H1 (cell line): ENCODE results near the gene CFD. TPM values are rescaled to one million over a fixed set of nuclear protein-coding genes. Genes with fewer than 3 reads are reported as not detected.
A peak's percentile ranks its signal among the peaks of the same experiment; 100 is the strongest.

Experiments
- CTCF ChIA-PET: fragments of 300-600 bp; sonication (Branson Sonifier 250); formaldehyde crosslinking; loops from one replicate; lab custom pipeline; 2021; ENCODE audit not compliant: partially characterized antibody; lab: Charles Lee
- POLR2A ChIA-PET: fragments of 300-600 bp; sonication (Branson Sonifier 250); formaldehyde crosslinking; loops from one replicate; lab custom pipeline; 2021; ENCODE audit warnings: inconsistent platforms; ENCODE audit not compliant: partially characterized antibody; lab: Charles Lee
- DNase-seq, 2 experiments: peaks; one replicate each; pipeline versions ENCODE4 v3.0.0 to v3.0.0-alpha.2; 2010 to 2022; ENCODE audit warnings: low spot score in 2 of 2, low read depth in 1 of 2, mixed read lengths in 1 of 2
- FAIRE-seq: peaks from 2 replicates; lab custom pipeline; 2011; peaks lifted over from hg19 to GRCh38; lab: Jason Lieb, UNC
- H2AFZ ChIP-seq: 2 replicates; pipeline ENCODE4 v1.8.1; 2012; ENCODE audit warnings: low read length, inconsistent platforms
- H2AK5ac ChIP-seq: 2 replicates; pipeline ENCODE4 v1.6.1; 2013; ENCODE audit warnings: low read depth, low read length
- H2BK120ac ChIP-seq: replicated peaks from 2 replicates; pipeline ENCODE3; 2013; ENCODE audit warnings: low read depth, low read length, inconsistent platforms
- H2BK12ac ChIP-seq: 2 replicates; pipeline ENCODE4 v1.6.1; 2013; ENCODE audit warnings: low read depth, low read length
- H2BK15ac ChIP-seq: 2 replicates; pipeline ENCODE4 v1.6.1; 2013; ENCODE audit warnings: low read length
- H2BK20ac ChIP-seq: 2 replicates; pipeline ENCODE4 v1.6.1; 2013; ENCODE audit warnings: low read length
- H2BK5ac ChIP-seq: 2 replicates; pipeline ENCODE4 v1.6.1; 2013; ENCODE audit warnings: low read depth, low read length
- H3K14ac ChIP-seq: 2 replicates; pipeline ENCODE4 v1.6.1; 2013; ENCODE audit warnings: inconsistent platforms; ENCODE audit not compliant: insufficient read length
- H3K18ac ChIP-seq: 2 replicates; pipeline ENCODE4 v1.6.1; 2013; ENCODE audit warnings: low read length; ENCODE audit errors: extremely low read depth
- H3K23ac ChIP-seq: 2 replicates; pipeline ENCODE4 v1.6.1; 2013; ENCODE audit warnings: inconsistent platforms; ENCODE audit not compliant: insufficient read length
- H3K23me2 ChIP-seq: 2 replicates; pipeline ENCODE4 v1.6.1; 2013; ENCODE audit warnings: low read depth, low read length
- H3K27ac ChIP-seq: 2 replicates; pipeline ENCODE4 v1.6.1; 2011; ENCODE audit warnings: low read depth, low read length, inconsistent platforms
- H3K27me3 ChIP-seq, 4 experiments: replicated peaks in 1 of 4; 1 replicate in 1 of 4; 2 replicates in 3 of 4; pipeline versions ENCODE4 v1.6.1 to v1.8.1; 2011 to 2013; ENCODE audit warnings: low read length in 3 of 4, mild to moderate bottlenecking in 3 of 4, inconsistent platforms in 2 of 4, mixed read lengths in 2 of 4, moderate library complexity in 1 of 4; ENCODE audit not compliant: control insufficient read depth in 3 of 4, insufficient read depth in 3 of 4; ENCODE audit errors: extremely low read depth in 1 of 4
- H3K36me3 ChIP-seq, 4 experiments: 2 replicates each; pipeline versions ENCODE4 v1.6.1 to v1.8.1; 2011 to 2013; ENCODE audit warnings: mild to moderate bottlenecking in 4 of 4, low read length in 3 of 4, moderate library complexity in 2 of 4, control low read depth in 1 of 4, inconsistent platforms in 1 of 4; ENCODE audit not compliant: insufficient read depth in 4 of 4, control insufficient read depth in 2 of 4
- H3K4ac ChIP-seq: replicated peaks from 2 replicates; pipeline ENCODE3; 2013; ENCODE audit warnings: low read length, low read depth, mixed read lengths, inconsistent platforms; ENCODE audit not compliant: insufficient read length
- H3K4me1 ChIP-seq, 4 experiments: replicated peaks in 1 of 4; 1 replicate in 1 of 4; 2 replicates in 3 of 4; pipeline versions ENCODE4 v1.6.1 to v1.8.1; 2011 to 2013; ENCODE audit warnings: low read length in 3 of 4, inconsistent platforms in 2 of 4, mixed read lengths in 1 of 4; ENCODE audit not compliant: insufficient read depth in 4 of 4, control insufficient read depth in 3 of 4
- H3K4me2 ChIP-seq, 2 experiments: 2 replicates each; pipeline versions ENCODE4 v1.6.1 to v1.8.1; 2011 to 2013; ENCODE audit warnings: low read depth in 2 of 2, low read length in 2 of 2, control low read depth in 1 of 2, inconsistent platforms in 1 of 2, mild to moderate bottlenecking in 1 of 2; ENCODE audit not compliant: insufficient read depth in 1 of 2
- H3K4me3 ChIP-seq, 4 experiments: fragments of 200-600, 300-600 bp in 1 of 4; sonication (generic), shearing (Covaris generic), sonication (Bioruptor Twin) in 1 of 4; 2 replicates each; pipeline versions ENCODE4 v1.5.1 to v1.8.1; 2011 to 2016; ENCODE audit warnings: low read length in 4 of 4, low read depth in 3 of 4, control low read depth in 2 of 4, inconsistent platforms in 2 of 4, mild to moderate bottlenecking in 2 of 4, mixed read lengths in 1 of 4, moderate library complexity in 1 of 4; ENCODE audit not compliant: insufficient read depth in 2 of 4; ENCODE audit errors: extremely low read depth in 1 of 4
- H3K56ac ChIP-seq: replicated peaks from 2 replicates; pipeline ENCODE3; 2013; ENCODE audit warnings: low read depth, mild to moderate bottlenecking, mixed read lengths, low read length, inconsistent platforms; ENCODE audit not compliant: insufficient read length
- H3K79me1 ChIP-seq: 2 replicates; pipeline ENCODE4 v1.6.1; 2013; ENCODE audit warnings: low read depth, low read length, control low read depth
- H3K79me2 ChIP-seq, 2 experiments: 2 replicates each; pipeline versions ENCODE4 v1.6.1 to v1.8.1; 2012 to 2013; ENCODE audit warnings: low read length in 2 of 2, mild to moderate bottlenecking in 2 of 2, inconsistent platforms in 1 of 2; ENCODE audit not compliant: insufficient read depth in 2 of 2, control insufficient read depth in 1 of 2
- H3K9ac ChIP-seq, 4 experiments: replicated peaks in 1 of 4; 1 replicate in 1 of 4; 2 replicates in 3 of 4; pipeline versions ENCODE4 v1.6.1 to v1.8.1; 2011 to 2013; ENCODE audit warnings: low read depth in 3 of 4, low read length in 3 of 4, control low read depth in 2 of 4, mild to moderate bottlenecking in 2 of 4, moderate library complexity in 2 of 4, inconsistent platforms in 1 of 4; ENCODE audit errors: extremely low read depth in 1 of 4
- H3K9me3 ChIP-seq, 2 experiments: 2 replicates each; pipeline versions ENCODE4 v1.6.1 to v1.8.1; 2012 to 2013; ENCODE audit warnings: mild to moderate bottlenecking in 2 of 2, moderate library complexity in 2 of 2, control low read depth in 1 of 2, inconsistent platforms in 1 of 2, low read depth in 1 of 2, low read length in 1 of 2, mixed read lengths in 1 of 2; ENCODE audit not compliant: insufficient read depth in 2 of 2
- H4K20me1 ChIP-seq, 2 experiments: replicated peaks in 1 of 2; 2 replicates each; pipeline versions ENCODE3 to v1.8.1; 2011 to 2013; ENCODE audit warnings: inconsistent platforms in 2 of 2, low read length in 2 of 2, mild to moderate bottlenecking in 1 of 2; ENCODE audit not compliant: insufficient read depth in 2 of 2, control insufficient read depth in 1 of 2
- H4K5ac ChIP-seq: 2 replicates; pipeline ENCODE4 v1.6.1; 2013; ENCODE audit warnings: low read length, low read depth, mixed read lengths, inconsistent platforms; ENCODE audit not compliant: insufficient read length
- H4K8ac ChIP-seq: 2 replicates; pipeline ENCODE4 v1.8.0; 2013; ENCODE audit warnings: mild to moderate bottlenecking, moderate library complexity, low read length, inconsistent platforms; ENCODE audit not compliant: insufficient read depth; ENCODE audit errors: extremely low read depth
- H4K91ac ChIP-seq: replicated peaks from 2 replicates; pipeline ENCODE3; 2013; ENCODE audit warnings: low read length, mixed read lengths, inconsistent platforms; ENCODE audit not compliant: insufficient read length
- ATF3 ChIP-seq: IDR thresholded peaks from 2 replicates; pipeline ENCODE4 v1.6.1; 2011; ENCODE audit warnings: low read depth, mild to moderate bottlenecking, low read length; ENCODE audit not compliant: insufficient read depth
- BACH1 ChIP-seq: IDR thresholded peaks from 2 replicates; pipeline ENCODE4 v1.6.1; 2012; ENCODE audit warnings: low read length, improper control_type of control experiment
- CTCF ChIP-seq, 3 experiments: IDR thresholded peaks; 1 replicate in 2 of 3; 2 replicates in 1 of 3; pipeline versions ENCODE4 v1.5.1 to v1.6.1; 2011; ENCODE audit warnings: low read length in 3 of 3, mild to moderate bottlenecking in 3 of 3, inconsistent platforms in 2 of 3, low read depth in 1 of 3, moderate library complexity in 1 of 3; ENCODE audit not compliant: insufficient read depth in 1 of 3; ENCODE audit errors: control extremely low read depth in 1 of 3
- E2F6 ChIP-seq: IDR thresholded peaks from 2 replicates; pipeline ENCODE4 v1.6.1; 2012; ENCODE audit warnings: inconsistent platforms
- GTF2F1 ChIP-seq: IDR thresholded peaks from 2 replicates; pipeline ENCODE4 v1.6.1; 2012; ENCODE audit warnings: low read depth, low read length, improper control_type of control experiment, borderline replicate concordance
- JUND ChIP-seq: IDR thresholded peaks from 2 replicates; pipeline ENCODE4 v1.6.1; 2011; ENCODE audit warnings: mild to moderate bottlenecking, improper control_type of control experiment, low read length
- PHF8 ChIP-seq: fragments of 200-600 bp; sonication (generic); conservative IDR thresholded peaks from 2 replicates; pipeline ENCODE4 v1.7.1; 2012; ENCODE audit warnings: low read depth, mild to moderate bottlenecking, inconsistent platforms, low read length, moderate library complexity
- SRF ChIP-seq: IDR thresholded peaks from 2 replicates; pipeline ENCODE4 v1.6.1; 2011; ENCODE audit warnings: mild to moderate bottlenecking, low read depth, low read length, moderate library complexity
- WGBS, 2 experiments: shearing (Covaris generic) in 1 of 2; methylation state at CpG; one replicate each; pipeline versions ENCODE4 v1.1.6 to v1.1.7; 2013 to 2015; ENCODE audit warnings: low lambda C conversion rate in 2 of 2, mixed read lengths in 2 of 2, inconsistent platforms in 1 of 2, low coverage in 1 of 2, missing lambda C conversion rate in 1 of 2; ENCODE audit not compliant: insufficient replicate concordance in 2 of 2, insufficient coverage in 1 of 2, insufficient read length in 1 of 2; ENCODE audit errors: extremely low coverage in 1 of 2, missing lambda C conversion rate in 1 of 2; 5-methylcytosine and 5-hydroxymethylcytosine counted together
- polyA plus RNA-seq, 7 experiments: library from polyadenylated mRNA; depleted of rRNA in 3 of 7; stranded (reverse) in 5 of 7; unstranded in 2 of 7; fragments of >200 nt in 5 of 7; fragments of 200-250 nt in 2 of 7; gene quantifications; 1 replicate in 5 of 7; 2 replicates in 1 of 7; 4 replicates in 1 of 7; pipeline versions ENCODE4 v1.2.1 to v1.2.3, GENCODE V29; 2011 to 2013; ENCODE audit warnings: missing spikeins in 2 of 7, mixed read lengths in 2 of 7
- total RNA-seq: library from RNA; stranded (reverse); fragmentation: NEBNext Ultra II Directional; extraction: Animal tissue kit (Norgen Biotek cat#: 25700); gene quantifications from 2 replicates; pipeline ENCODE4 v1.2.1, GENCODE V29; 2021

CFD gene
- total and polyA plus RNA-seq, 2 of the 8 experiments (the other 6 are each of a cell fraction or from before 2014, with no cell fraction given): 1.7 to 2.8 TPM

- H3K79me2 ChIP-seq: peaks cover 0 to 11% of the 10 kb centered on the region in 2 experiments; a peak in 1 of 4 replicates
- peak within 1 kb of the TSS; percentile 52 for H4K5ac ChIP-seq
- H3K9me3 ChIP-seq: no peaks in the 10 kb centered on the region
- peak within 1 kb of the TSS; percentile 65 for H4K91ac ChIP-seq
- H3K4ac ChIP-seq: no peak within 1 kb of the TSS
- ChIA-PET CTCF (no interaction called here), POLR2A (interaction anchor here (1.4 to 12.0 kb wide), 4 partner anchors 9 to 28 kb away, joined by 4 to 277 read pairs (median 12); partner anchors contain the start of gene PTBP1)
- FAIRE-seq: no peak
- no peak within 1 kb of the TSS for H2AFZ ChIP-seq
- H4K20me1 ChIP-seq: peaks cover 0 to 2% of the 10 kb centered on the region in 2 experiments
- 0 out of 2 replicates have a peak within 1 kb of the TSS, but pooled peaks have one; percentile 13 for H2AK5ac ChIP-seq
- DNase-seq: peak in 1 of 2 experiments; percentile 84
- no peak within 1 kb of the TSS for H3K27ac ChIP-seq
- no peak within 1 kb of the TSS for H2BK5ac ChIP-seq
- H3K4me1 ChIP-seq: peaks cover 0 to 7% (median 5%) of the 10 kb centered on the region in 4 experiments; a peak in 5 of 7 replicates
- H3K23ac ChIP-seq: no peak within 1 kb of the TSS
- H3K14ac ChIP-seq: no peak within 1 kb of the TSS
- H2BK20ac ChIP-seq: no peak within 1 kb of the TSS
- H3K27me3 ChIP-seq: no peaks in the 10 kb centered on the region
- H3K9ac ChIP-seq: peak within 1 kb of the TSS in 3 of 4 experiments; percentile 31 to 59 (median 50); a peak in 4 of 7 replicates
- no CpG with 5 or more reads among the region's 86 CpGs for WGBS, 2 experiments
- peak within 1 kb of the TSS; percentile 33 to 57 for H3K4me2 ChIP-seq
- peaks cover 5% of the 10 kb centered on the region; the same call in 1 of the 2 replicates for H3K79me1 ChIP-seq
- H3K4me3 ChIP-seq: peak within 1 kb of the TSS; percentile 49 to 95 (median 62)
- peak within 1 kb of the TSS; percentile 95 for H4K8ac ChIP-seq
- H3K36me3 ChIP-seq: no peaks in the 10 kb centered on the region
- no peak within 1 kb of the TSS for H2BK120ac ChIP-seq
- H3K56ac ChIP-seq: no peak within 1 kb of the TSS
- peak within 1 kb of the TSS; percentile 90 for H3K18ac ChIP-seq
- H3K23me2 ChIP-seq: peaks cover 4% of the 10 kb centered on the region; the same call in 1 of the 2 replicates
- H2BK15ac ChIP-seq: no peak within 1 kb of the TSS; the same call in 1 of the 2 replicates
- no peak within 1 kb of the TSS for H2BK12ac ChIP-seq
- TF ChIP-seq GTF2F1: no peak
- no peak for TF ChIP-seq E2F6
- TF ChIP-seq BACH1: no peak
- TF ChIP-seq PHF8: 0 out of 2 replicates have a peak, but pooled peaks have one; percentile 25
- TF ChIP-seq SRF: no peak
- no peak for TF ChIP-seq JUND
- no peak for TF ChIP-seq CTCF (IDR thresholded peaks at IDR 0.05; ENCODE audit: control extremely low read depth in 1 of 3, insufficient read depth in 1 of 3, low read depth in 1 of 3, low read length in 3 of 3)
- no peak for TF ChIP-seq ATF3
These were observed 37.5 kb upstream of the CFD start, which contains the start of gene PLPPR3 for GRCh38 chr19:821825-822503. PLPPR3 (minus strand) TSS chr19:821955; CDS start chr19:821559, 396 bp downstream.
